AG10803 (cell line): Measurements from ENCODE around the gene CXCL16.

Source experiments
- DNase-seq: peaks from one replicate; pipeline ENCODE4 v3.0.0; 2010; ENCODE audit warnings: low read depth
- H3K4me3 ChIP-seq: 2 replicates; pipeline ENCODE4 v1.5.1; 2011; ENCODE audit warnings: mild to moderate bottlenecking, low read length, control low read depth
- TF ChIP-seq, protein P1 (sequence below): conservative IDR thresholded peaks from 2 replicates; pipeline ENCODE4 v1.5.1; 2011; ENCODE audit warnings: mild to moderate bottlenecking, low read length, control low read depth, inconsistent platforms

Gene CXCL16

DNA sequence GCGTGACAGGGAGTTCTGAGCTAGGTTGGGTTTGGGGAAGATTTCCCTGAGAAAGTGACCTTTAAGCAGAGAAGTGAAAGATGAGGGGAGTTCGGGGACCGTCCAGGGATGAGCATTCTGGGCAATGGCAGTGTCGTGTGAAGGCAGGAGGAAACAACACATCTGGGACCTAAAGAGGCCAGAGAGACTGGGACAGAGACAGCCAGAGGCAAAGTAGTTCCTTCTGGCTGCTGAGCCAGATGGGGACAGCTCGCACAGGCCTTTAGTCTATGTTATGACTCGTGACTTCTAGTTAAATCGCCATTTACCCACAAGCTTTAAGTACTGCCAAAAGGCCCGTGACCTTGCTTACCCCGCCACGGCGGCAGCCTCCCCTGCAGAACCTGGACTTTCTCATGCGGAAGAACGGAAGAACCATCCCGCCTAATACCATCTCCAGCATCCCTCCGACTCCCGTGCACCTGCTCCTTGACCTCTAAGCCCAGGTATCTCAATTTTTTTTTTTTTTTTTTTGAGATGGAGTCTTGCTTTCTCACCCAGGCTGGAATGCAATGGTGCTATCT, 17.0 kb downstream of the CXCL16 start:
- TF ChIP-seq, protein P1, sequence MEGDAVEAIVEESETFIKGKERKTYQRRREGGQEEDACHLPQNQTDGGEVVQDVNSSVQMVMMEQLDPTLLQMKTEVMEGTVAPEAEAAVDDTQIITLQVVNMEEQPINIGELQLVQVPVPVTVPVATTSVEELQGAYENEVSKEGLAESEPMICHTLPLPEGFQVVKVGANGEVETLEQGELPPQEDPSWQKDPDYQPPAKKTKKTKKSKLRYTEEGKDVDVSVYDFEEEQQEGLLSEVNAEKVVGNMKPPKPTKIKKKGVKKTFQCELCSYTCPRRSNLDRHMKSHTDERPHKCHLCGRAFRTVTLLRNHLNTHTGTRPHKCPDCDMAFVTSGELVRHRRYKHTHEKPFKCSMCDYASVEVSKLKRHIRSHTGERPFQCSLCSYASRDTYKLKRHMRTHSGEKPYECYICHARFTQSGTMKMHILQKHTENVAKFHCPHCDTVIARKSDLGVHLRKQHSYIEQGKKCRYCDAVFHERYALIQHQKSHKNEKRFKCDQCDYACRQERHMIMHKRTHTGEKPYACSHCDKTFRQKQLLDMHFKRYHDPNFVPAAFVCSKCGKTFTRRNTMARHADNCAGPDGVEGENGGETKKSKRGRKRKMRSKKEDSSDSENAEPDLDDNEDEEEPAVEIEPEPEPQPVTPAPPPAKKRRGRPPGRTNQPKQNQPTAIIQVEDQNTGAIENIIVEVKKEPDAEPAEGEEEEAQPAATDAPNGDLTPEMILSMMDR: no peak
- no peak overlapping the region for H3K4me3 ChIP-seq
- DNase-seq: no peak

DNA sequence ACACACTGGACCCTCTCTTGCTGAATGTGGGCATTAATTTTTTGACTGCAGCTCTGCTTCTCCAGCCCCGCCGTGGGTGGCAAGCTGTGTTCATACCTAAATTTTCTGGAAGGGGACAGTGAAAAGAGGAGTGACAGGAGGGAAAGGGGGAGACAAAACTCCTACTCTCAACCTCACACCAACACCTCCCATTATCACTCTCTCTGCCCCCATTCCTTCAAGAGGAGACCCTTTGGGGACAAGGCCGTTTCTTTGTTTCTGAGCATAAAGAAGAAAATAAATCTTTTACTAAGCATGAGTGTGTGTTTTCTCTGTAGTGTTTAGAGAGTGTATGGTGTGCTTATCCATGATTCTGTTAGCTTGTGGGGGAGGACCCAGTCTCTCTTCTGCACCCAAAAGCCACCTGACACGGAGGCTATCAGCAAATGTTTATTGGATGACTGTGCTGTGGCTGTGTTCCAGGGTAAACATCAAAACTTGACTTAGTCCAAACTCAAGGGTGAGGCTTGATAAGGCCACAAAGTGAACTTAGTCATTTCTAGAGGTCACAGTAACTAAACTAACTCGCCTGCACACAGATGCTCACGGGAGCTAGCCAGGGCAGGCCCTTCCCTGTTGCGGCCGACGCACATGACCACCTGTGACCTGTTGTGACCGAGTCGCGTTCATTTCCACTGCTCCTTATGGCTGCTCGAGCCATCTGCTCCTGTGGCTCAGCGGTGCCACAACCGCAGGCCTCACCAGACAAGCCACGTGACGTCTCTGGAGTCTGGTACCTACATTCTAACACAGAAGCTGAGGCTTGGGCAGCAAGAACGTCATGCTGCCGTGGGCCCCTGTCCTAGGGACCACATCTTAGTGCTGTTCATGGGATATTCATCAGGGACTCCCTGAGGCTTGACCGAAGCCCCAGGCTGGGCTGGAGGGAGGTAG, 18.3 kb downstream of the CXCL16 start:
- H3K4me3 ChIP-seq: no peak overlapping the region
- no peak for DNase-seq
- TF ChIP-seq, protein P1: no peak

DNA sequence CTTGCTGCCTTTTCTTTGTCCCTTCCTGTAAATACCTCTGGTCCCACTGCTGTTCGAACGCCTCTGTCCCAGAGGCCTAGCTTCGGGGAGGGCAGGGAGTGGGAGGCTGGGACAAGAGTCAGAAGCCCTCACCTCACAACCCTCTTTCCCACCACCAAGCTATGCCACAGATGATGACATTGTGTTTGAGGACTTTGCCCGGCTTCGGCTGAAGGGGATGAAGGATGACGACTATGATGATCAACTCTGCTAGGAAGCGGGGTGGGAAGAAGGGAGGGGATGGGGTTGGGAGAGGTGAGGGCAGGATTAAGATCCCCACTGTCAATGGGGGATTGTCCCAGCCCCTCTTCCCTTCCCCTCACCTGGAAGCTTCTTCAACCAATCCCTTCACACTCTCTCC, 18.9 kb downstream of the CXCL16 start:
- no peak for DNase-seq
- H3K4me3 ChIP-seq: no peak overlapping the region
- TF ChIP-seq, protein P1: no peak

GRCh38 chr17:4719684-4720221, 20.0 kb downstream of the CXCL16 start:
- no peak overlapping the region for H3K4me3 ChIP-seq
- TF ChIP-seq, protein P1: no peak
- DNase-seq: no peak

- H3K4me3 ChIP-seq: no peak overlapping the region
- TF ChIP-seq, protein P1: no peak
- no peak for DNase-seq
These were observed 20.6 kb downstream of the CXCL16 start for GRCh38 chr17:4719146-4719545.

DNA sequence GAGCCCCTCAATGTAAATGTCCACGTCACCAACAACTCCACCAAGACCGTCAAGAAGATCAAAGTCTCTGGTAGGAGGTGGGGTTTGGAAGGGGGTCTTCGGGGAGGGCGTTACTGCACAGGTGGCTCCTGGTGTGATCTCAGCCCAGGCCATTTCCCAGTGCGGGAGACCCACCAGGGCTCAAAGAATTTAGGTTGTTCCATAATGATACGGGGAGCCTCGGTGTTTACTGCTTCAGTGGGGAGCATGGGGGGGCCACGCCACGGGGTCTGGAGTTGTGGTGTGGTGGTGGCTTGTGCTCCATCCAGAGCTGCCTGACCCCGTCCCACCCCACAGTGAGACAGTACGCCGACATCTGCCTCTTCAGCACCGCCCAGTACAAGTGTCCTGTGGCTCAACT, 21.5 kb downstream of the CXCL16 start:
- TF ChIP-seq, protein P1: no peak
- H3K4me3 ChIP-seq: no peak overlapping the region
- DNase-seq: no peak
